Prostate gland (tissue), 2 donors: Measurements from ENCODE around the gene TPCN1.

Experiments
- POLR2A ChIP-seq: fragments of 450-650 bp; IDR thresholded peaks from one replicate; pipeline ENCODE4 v1.6.1; 2016; ENCODE audit warnings: antibody characterized with exemption, mild to moderate bottlenecking
- POLR2AphosphoS5 ChIP-seq: sonication (generic); formaldehyde crosslinking; IDR thresholded peaks from one replicate; pipeline ENCODE4 v1.6.1; 2017; ENCODE audit warnings: antibody characterized with exemption
- TF ChIP-seq, protein P1 (sequence below), 4 experiments: fragments of 200-600 bp in 2 of 4; fragments of 450-650 bp in 2 of 4; sonication (generic) in 2 of 4; IDR thresholded peaks; 1 replicate in 3 of 4; 2 replicates in 1 of 4; pipeline ENCODE4 v1.5.1; 2016 to 2019; ENCODE audit warnings: antibody characterized with exemption in 4 of 4, mild to moderate bottlenecking in 2 of 4, moderate library complexity in 2 of 4

DNA sequence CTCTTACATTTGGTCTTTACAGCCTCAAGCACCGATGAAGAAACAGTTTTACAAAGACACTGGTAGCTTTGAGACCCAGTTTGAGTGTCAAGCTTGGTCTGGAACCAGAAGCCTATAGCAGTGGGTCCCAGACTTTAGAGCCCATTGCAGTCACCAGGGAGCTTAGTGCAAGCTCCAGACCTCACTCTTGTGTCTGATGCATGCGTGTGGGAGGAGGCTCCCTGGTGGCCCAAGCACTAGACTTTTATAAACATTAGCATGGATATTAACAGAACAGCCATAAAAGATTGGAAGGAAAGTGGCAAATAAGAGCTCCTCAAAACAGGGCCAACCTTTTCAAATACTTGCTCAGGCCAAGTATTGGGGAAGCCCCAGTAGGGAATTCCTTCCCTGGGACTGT, 68.1 kb downstream of the TPCN1 start:
- TF ChIP-seq POLR2A = no peak
- TF ChIP-seq, protein P1, sequence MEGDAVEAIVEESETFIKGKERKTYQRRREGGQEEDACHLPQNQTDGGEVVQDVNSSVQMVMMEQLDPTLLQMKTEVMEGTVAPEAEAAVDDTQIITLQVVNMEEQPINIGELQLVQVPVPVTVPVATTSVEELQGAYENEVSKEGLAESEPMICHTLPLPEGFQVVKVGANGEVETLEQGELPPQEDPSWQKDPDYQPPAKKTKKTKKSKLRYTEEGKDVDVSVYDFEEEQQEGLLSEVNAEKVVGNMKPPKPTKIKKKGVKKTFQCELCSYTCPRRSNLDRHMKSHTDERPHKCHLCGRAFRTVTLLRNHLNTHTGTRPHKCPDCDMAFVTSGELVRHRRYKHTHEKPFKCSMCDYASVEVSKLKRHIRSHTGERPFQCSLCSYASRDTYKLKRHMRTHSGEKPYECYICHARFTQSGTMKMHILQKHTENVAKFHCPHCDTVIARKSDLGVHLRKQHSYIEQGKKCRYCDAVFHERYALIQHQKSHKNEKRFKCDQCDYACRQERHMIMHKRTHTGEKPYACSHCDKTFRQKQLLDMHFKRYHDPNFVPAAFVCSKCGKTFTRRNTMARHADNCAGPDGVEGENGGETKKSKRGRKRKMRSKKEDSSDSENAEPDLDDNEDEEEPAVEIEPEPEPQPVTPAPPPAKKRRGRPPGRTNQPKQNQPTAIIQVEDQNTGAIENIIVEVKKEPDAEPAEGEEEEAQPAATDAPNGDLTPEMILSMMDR (IDR thresholded peaks at IDR 0.05) = no peak
- no peak for TF ChIP-seq POLR2AphosphoS5
